Fibroblast of villous mesenchyme (primary cell): Measurements from ENCODE around the gene NEK1. TPM values are rescaled to one million over a fixed set of nuclear protein-coding genes. Genes with fewer than 3 reads are reported as not detected.

Experiments
- DNase-seq: peaks from one replicate; pipeline ENCODE4 v3.0.0-alpha.2; 2010; ENCODE audit warnings: low read depth
- H3K4me3 ChIP-seq: 2 replicates; pipeline ENCODE4 v1.5.1; 2011; ENCODE audit warnings: low read depth, mild to moderate bottlenecking, low read length
- CTCF ChIP-seq: IDR thresholded peaks from 2 replicates; pipeline ENCODE4 v1.5.1; 2012; ENCODE audit warnings: low read depth, mild to moderate bottlenecking, low read length; ENCODE audit not compliant: insufficient read depth
- total RNA-seq: library from RNA; depleted of rRNA; stranded (reverse); fragments of >200 nt; gene quantifications from 2 replicates; pipeline ENCODE4 v1.2.3, GENCODE V29; 2012

Gene NEK1
- total RNA-seq, 1 donor, result 11.2 TPM

- H3K4me3 ChIP-seq, result peak within 1 kb of the TSS; percentile 96
- peak; percentile 96 for DNase-seq
- no peak for TF ChIP-seq CTCF
Measured at GRCh38 chr4:169619958-169620879, 7.8 kb upstream of the NEK1 start, which contains the start of gene CLCN3. Gene CLCN3, plus strand, starts transcription at chr4:169620578. Its CDS starts 15,351 bp downstream, at chr4:169635929.

GRCh38 chr4:169619518-169619957 is 7.2 kb upstream of the NEK1 start:
- peak overlapping the region; percentile 96 for H3K4me3 ChIP-seq
- peak; percentile 64 for TF ChIP-seq CTCF
- peak; percentile 55 for DNase-seq

GRCh38 chr4:169618986-169619385 is 6.6 kb upstream of the NEK1 start:
- no peak overlapping the region for H3K4me3 ChIP-seq
- no peak for TF ChIP-seq CTCF
- DNase-seq, result no peak

- no peak for TF ChIP-seq CTCF
Measured at GRCh38 chr4:169618286-169618685, 5.9 kb upstream of the NEK1 start.

GRCh38 chr4:169617306-169617705 is 4.9 kb upstream of the NEK1 start:
- no peak for TF ChIP-seq CTCF
- DNase-seq, result no peak
- H3K4me3 ChIP-seq, result no peak overlapping the region

More at GRCh38 chr4:169618286-169618685, 5.9 kb upstream of the NEK1 start:
- no peak overlapping the region for H3K4me3 ChIP-seq
- peak; percentile 42 for DNase-seq

GRCh38 chr4:169616846-169617245 is 4.5 kb upstream of the NEK1 start:
- H3K4me3 ChIP-seq, result no peak overlapping the region
- no peak for DNase-seq
- TF ChIP-seq CTCF, result no peak
